ENCODE data around the gene CD3D. TPM values are rescaled to one million over a fixed set of nuclear protein-coding genes. Genes with fewer than 3 reads are reported as not detected.

CD3D gene
- total RNA-seq, 1 experiment from 2014 or later, result not detected

DNA sequence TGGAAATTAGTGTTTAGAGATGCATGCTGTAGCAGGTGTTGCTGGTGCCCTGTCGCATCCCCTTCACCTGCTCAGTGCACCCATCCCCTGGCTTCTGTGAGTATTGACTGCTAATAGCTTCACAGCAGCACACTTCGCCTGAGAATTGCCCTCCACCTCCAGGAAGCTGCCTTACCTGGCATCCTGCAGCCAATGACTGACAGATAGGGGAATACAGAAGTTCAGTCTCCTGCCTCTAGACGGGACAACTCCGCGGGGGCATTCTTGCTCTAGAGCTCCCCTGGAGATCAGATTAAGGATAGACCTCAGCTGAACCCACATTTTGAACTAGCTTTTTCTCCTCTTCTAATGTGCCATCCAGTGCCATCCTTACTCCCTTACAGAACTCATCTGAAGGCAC is 47.3 kb downstream of the CD3D start:
- ChIA-PET CTCF (interaction anchor here (0.6 to 1.8 kb wide), 9 partner anchors 11 to 100 kb away, joined by 3 to 11 read pairs (median 3); no protein-coding TSS in a partner anchor), POLR2A (ENCODE audit: unreplicated experiment) (no interaction called here)
- no TSS peak for BruUV-seq (replicated peaks)
- no peak overlapping the region for H2AFZ ChIP-seq (ENCODE audit: low read length)
- no peak overlapping the region for H3K9ac ChIP-seq (ENCODE audit: low read length)
- no peak overlapping the region for H3K4me3 ChIP-seq (ENCODE audit: low read length)
- no peak for DNase-seq
- no peaks in the 10 kb centered on the region for H3K36me3 ChIP-seq (ENCODE audit: low read depth, low read length)
- intact Hi-C loops (cut with micrococcal nuclease), result loop anchor here (1.0 to 5.0 kb wide), 2 partner anchors 58 to 192 kb away; no protein-coding TSS in a partner anchor
- H3K27me3 ChIP-seq (ENCODE audit: low read length), result no peaks in the 10 kb centered on the region
- no peaks in the 10 kb centered on the region for H4K20me1 ChIP-seq (ENCODE audit: low read length)
- H3K9me2 ChIP-seq (replicated peaks; ENCODE audit: low read length), result no peaks in the 10 kb centered on the region
- no peaks in the 10 kb centered on the region for H3K79me2 ChIP-seq (ENCODE audit: low read length)
- peaks cover 17% of the 10 kb centered on the region for H3K4me1 ChIP-seq (ENCODE audit: insufficient read depth, low read length)
- no peaks in the 10 kb centered on the region for H3F3A ChIP-seq (ENCODE audit: low read length, unreplicated experiment)
- no peak overlapping the region for H3K27ac ChIP-seq (ENCODE audit: low read length)
- peak; percentile 11; the same call in 1 of the 2 replicates for ATAC-seq
- H3K9me3 ChIP-seq (ENCODE audit: low read length), result no peaks in the 10 kb centered on the region
- no peak overlapping the region for H3K4me2 ChIP-seq (ENCODE audit: low read length)
- no peak for TF ChIP-seq EZH2 (IDR thresholded peaks at IDR 0.05; ENCODE audit: low read length, unreplicated experiment)
- TF ChIP-seq EZH2phosphoT487 (IDR thresholded peaks at IDR 0.05; ENCODE audit: borderline replicate concordance, low read length), result no peak
- TF ChIP-seq, protein P1, sequence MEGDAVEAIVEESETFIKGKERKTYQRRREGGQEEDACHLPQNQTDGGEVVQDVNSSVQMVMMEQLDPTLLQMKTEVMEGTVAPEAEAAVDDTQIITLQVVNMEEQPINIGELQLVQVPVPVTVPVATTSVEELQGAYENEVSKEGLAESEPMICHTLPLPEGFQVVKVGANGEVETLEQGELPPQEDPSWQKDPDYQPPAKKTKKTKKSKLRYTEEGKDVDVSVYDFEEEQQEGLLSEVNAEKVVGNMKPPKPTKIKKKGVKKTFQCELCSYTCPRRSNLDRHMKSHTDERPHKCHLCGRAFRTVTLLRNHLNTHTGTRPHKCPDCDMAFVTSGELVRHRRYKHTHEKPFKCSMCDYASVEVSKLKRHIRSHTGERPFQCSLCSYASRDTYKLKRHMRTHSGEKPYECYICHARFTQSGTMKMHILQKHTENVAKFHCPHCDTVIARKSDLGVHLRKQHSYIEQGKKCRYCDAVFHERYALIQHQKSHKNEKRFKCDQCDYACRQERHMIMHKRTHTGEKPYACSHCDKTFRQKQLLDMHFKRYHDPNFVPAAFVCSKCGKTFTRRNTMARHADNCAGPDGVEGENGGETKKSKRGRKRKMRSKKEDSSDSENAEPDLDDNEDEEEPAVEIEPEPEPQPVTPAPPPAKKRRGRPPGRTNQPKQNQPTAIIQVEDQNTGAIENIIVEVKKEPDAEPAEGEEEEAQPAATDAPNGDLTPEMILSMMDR (conservative IDR thresholded peaks at IDR 0.05; ENCODE audit: low read depth, low read length), result no peak

DNA sequence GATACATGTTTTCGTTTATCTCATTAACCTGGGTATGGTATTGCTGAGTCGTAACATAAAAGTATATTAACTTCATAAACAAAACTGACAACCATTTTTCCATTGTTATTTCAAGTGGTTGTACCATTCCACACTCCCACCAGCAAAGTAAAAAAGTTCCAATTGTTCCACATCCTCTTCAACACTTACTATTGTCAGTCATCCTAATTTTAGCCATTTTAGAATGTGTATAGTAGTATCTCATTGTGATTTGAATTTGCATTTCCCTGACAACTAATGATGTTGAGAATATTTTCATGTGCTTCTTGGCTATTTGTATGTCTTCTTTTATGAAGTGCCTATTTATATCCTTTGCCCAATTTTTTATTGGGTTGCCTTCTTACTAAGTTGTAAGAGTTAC is 48.5 kb downstream of the CD3D start:
- Histone ChIP-seq H3K4me1 (ENCODE audit: insufficient read depth, low read length) (peaks cover 17% of the 10 kb centered on the region), H3K79me2 (ENCODE audit: low read length) (no peaks in the 10 kb centered on the region), H3K4me2 (ENCODE audit: low read length) (no peak overlapping the region), H3K9ac (ENCODE audit: low read length) (no peak overlapping the region), H3F3A (ENCODE audit: low read length, unreplicated experiment) (no peaks in the 10 kb centered on the region), H4K20me1 (ENCODE audit: low read length) (no peaks in the 10 kb centered on the region), H3K9me3 (ENCODE audit: low read length) (no peaks in the 10 kb centered on the region), H3K27ac (ENCODE audit: low read length) (no peak overlapping the region), H3K4me3 (ENCODE audit: low read length) (no peak overlapping the region), H3K36me3 (ENCODE audit: low read depth, low read length) (no peaks in the 10 kb centered on the region), H2AFZ (ENCODE audit: low read length) (no peak overlapping the region), H3K27me3 (ENCODE audit: low read length) (no peaks in the 10 kb centered on the region), H3K9me2 (replicated peaks; ENCODE audit: low read length) (no peaks in the 10 kb centered on the region)
- BruUV-seq (replicated peaks), result no TSS peak
- ATAC-seq (no peak), DNase-seq (no peak)
- intact Hi-C loops (cut with micrococcal nuclease), result no loop called here
- ChIA-PET CTCF (interaction anchor here (0.5 kb wide), 1 partner anchor 24 kb away, joined by 4 read pairs; no protein-coding TSS in a partner anchor), POLR2A (ENCODE audit: unreplicated experiment) (no interaction called here)
- TF ChIP-seq, protein P1 (conservative IDR thresholded peaks at IDR 0.05; ENCODE audit: low read depth, low read length), result no peak
- TF ChIP-seq EZH2phosphoT487 (IDR thresholded peaks at IDR 0.05; ENCODE audit: borderline replicate concordance, low read length) (no peak), EZH2 (IDR thresholded peaks at IDR 0.05; ENCODE audit: low read length, unreplicated experiment) (no peak)

DNA sequence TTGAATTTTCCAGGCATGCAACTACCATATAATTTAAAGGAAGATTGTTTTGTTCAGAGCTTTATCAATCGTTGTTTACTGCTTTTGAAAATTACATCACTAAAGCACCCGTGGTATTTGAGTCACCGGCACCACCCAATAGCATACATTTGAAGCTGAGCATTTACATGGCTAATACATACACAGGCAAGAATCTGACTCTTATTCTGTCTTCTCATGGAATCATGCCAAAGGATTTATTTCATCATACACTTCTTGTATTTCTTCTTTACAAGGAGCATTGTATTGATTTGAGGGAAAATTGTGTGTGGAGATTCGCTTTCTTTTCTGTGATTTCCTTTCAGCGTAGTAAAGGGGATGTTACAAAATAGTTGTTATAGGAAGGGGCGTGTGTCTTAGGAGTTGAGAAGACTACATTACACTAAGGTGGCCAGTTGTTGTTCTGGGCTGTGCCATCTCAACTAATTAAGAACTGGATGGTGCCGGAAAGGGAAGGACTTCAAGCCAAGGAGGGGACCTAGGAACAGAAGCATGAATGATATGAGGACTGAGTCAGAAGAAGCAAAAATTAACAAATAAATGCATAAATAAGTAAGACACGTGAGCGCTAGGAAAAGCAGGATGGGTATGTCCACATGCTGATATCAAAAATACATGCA is 50.9 kb downstream of the CD3D start:
- no peaks in the 10 kb centered on the region for H4K20me1 ChIP-seq (ENCODE audit: low read length)
- no peaks in the 10 kb centered on the region for H3K36me3 ChIP-seq (ENCODE audit: low read depth, low read length)
- H3K4me2 ChIP-seq (ENCODE audit: low read length), result peak overlapping the region; percentile 76
- ChIA-PET CTCF (interaction anchor here (0.5 to 1.4 kb wide), 5 partner anchors 14 to 96 kb away, joined by 3 to 33 read pairs (median 7); partner anchors contain the start of gene MPZL2), POLR2A (ENCODE audit: unreplicated experiment) (no interaction called here)
- H3K9me3 ChIP-seq (ENCODE audit: low read length), result no peaks in the 10 kb centered on the region
- peak; percentile 27 for ATAC-seq
- H3K79me2 ChIP-seq (ENCODE audit: low read length), result no peaks in the 10 kb centered on the region
- H3K27me3 ChIP-seq (ENCODE audit: low read length), result no peaks in the 10 kb centered on the region
- H3F3A ChIP-seq (ENCODE audit: low read length, unreplicated experiment), result no peaks in the 10 kb centered on the region
- H3K9me2 ChIP-seq (replicated peaks; ENCODE audit: low read length), result no peaks in the 10 kb centered on the region
- no peak overlapping the region for H3K9ac ChIP-seq (ENCODE audit: low read length)
- no peak overlapping the region for H3K27ac ChIP-seq (ENCODE audit: low read length)
- no TSS peak for BruUV-seq (replicated peaks)
- peak overlapping the region; percentile 56 for H2AFZ ChIP-seq (ENCODE audit: low read length)
- H3K4me1 ChIP-seq (ENCODE audit: insufficient read depth, low read length), result peaks cover 28% of the 10 kb centered on the region
- peak; percentile 50 for DNase-seq
- intact Hi-C loops (cut with micrococcal nuclease), result loop anchor here (1.0 to 2.0 kb wide), 3 partner anchors 27 to 146 kb away; partner anchors contain the start of gene MPZL2
- peak overlapping the region; percentile 42; the same call in 1 of the 2 replicates for H3K4me3 ChIP-seq (ENCODE audit: low read length)
- no peak for TF ChIP-seq EZH2phosphoT487 (IDR thresholded peaks at IDR 0.05; ENCODE audit: borderline replicate concordance, low read length)
- TF ChIP-seq, protein P1 (conservative IDR thresholded peaks at IDR 0.05; ENCODE audit: low read depth, low read length), result no peak
- no peak for TF ChIP-seq EZH2 (IDR thresholded peaks at IDR 0.05; ENCODE audit: low read length, unreplicated experiment)

Measured in PC-3 (cell line).